Mammary epithelial cell (primary cell): ENCODE results near the gene OTUD7B.

ENCODE experiments used
- EZH2 ChIP-seq: IDR thresholded peaks from 2 replicates; pipeline ENCODE4 v1.6.1; 2012; ENCODE audit warnings: low read length, inconsistent platforms, borderline replicate concordance
- TF ChIP-seq, protein P1 (sequence below), 2 donors: IDR thresholded peaks in 1 of 2; conservative IDR thresholded peaks in 1 of 2; 2 replicates each; pipeline ENCODE4 v1.5.1; 2011 to 2012; ENCODE audit warnings: inconsistent platforms in 2 of 2, low read length in 2 of 2, mild to moderate bottlenecking in 2 of 2, control low read depth in 1 of 2, low read depth in 1 of 2; ENCODE audit not compliant: insufficient read depth in 1 of 2; ENCODE audit errors: extremely low read depth in 1 of 2

GRCh38 chr1:149888999-149889289, 121.6 kb downstream of the OTUD7B start:
- TF ChIP-seq, protein P1, sequence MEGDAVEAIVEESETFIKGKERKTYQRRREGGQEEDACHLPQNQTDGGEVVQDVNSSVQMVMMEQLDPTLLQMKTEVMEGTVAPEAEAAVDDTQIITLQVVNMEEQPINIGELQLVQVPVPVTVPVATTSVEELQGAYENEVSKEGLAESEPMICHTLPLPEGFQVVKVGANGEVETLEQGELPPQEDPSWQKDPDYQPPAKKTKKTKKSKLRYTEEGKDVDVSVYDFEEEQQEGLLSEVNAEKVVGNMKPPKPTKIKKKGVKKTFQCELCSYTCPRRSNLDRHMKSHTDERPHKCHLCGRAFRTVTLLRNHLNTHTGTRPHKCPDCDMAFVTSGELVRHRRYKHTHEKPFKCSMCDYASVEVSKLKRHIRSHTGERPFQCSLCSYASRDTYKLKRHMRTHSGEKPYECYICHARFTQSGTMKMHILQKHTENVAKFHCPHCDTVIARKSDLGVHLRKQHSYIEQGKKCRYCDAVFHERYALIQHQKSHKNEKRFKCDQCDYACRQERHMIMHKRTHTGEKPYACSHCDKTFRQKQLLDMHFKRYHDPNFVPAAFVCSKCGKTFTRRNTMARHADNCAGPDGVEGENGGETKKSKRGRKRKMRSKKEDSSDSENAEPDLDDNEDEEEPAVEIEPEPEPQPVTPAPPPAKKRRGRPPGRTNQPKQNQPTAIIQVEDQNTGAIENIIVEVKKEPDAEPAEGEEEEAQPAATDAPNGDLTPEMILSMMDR (conservative IDR thresholded peaks at IDR 0.05 in 1 of 2, IDR thresholded peaks at IDR 0.05 in 1 of 2; ENCODE audit: extremely low read depth in 1 of 2, insufficient read depth in 1 of 2, low read depth in 1 of 2, low read length in 2 of 2), result no peak
- no peak for TF ChIP-seq EZH2
